Breast epithelium (tissue), 3 donors: Measurements from ENCODE around the gene FAM114A1.

Experiments used
- POLR2AphosphoS5 ChIP-seq, 3 donors: sonication (generic); formaldehyde crosslinking; IDR thresholded peaks; one replicate each; pipeline ENCODE4 v1.6.1; 2017; ENCODE audit warnings: antibody characterized with exemption in 3 of 3
- TF ChIP-seq, protein P1 (sequence below), 3 donors: fragments of 450-650 bp; IDR thresholded peaks; one replicate each; pipeline ENCODE4 v1.5.1; 2016 to 2017; ENCODE audit warnings: antibody characterized with exemption in 3 of 3, mild to moderate bottlenecking in 3 of 3, moderate library complexity in 3 of 3

DNA sequence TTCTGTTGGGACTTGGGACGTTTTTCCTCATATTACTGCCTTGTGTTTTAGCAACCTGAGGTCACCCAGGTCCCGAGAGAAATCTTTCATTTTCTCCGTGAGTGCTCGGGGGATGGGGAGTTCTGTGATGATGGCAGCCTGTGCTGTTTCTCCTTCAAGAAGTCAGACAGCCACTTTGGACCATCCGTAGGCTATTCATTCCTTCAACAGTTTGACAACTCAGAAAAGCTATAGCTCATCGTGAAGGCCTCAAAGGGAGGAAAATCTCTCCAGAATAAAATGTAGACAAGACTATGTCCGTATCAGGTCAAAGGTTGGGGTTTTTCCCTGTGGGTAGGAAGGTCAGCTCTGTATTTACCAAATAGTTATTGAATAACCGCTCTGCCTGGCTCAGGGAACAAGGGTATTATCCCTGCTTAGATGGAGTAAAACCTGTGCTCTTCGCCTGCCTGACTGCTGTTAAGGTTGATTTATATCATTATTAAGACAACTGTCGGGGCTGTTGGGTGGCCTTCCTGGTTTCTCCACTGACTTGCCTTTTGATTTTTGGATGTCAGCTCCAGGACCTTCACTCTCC is 36.6 kb downstream of the FAM114A1 start:
- TF ChIP-seq, protein P1, sequence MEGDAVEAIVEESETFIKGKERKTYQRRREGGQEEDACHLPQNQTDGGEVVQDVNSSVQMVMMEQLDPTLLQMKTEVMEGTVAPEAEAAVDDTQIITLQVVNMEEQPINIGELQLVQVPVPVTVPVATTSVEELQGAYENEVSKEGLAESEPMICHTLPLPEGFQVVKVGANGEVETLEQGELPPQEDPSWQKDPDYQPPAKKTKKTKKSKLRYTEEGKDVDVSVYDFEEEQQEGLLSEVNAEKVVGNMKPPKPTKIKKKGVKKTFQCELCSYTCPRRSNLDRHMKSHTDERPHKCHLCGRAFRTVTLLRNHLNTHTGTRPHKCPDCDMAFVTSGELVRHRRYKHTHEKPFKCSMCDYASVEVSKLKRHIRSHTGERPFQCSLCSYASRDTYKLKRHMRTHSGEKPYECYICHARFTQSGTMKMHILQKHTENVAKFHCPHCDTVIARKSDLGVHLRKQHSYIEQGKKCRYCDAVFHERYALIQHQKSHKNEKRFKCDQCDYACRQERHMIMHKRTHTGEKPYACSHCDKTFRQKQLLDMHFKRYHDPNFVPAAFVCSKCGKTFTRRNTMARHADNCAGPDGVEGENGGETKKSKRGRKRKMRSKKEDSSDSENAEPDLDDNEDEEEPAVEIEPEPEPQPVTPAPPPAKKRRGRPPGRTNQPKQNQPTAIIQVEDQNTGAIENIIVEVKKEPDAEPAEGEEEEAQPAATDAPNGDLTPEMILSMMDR (IDR thresholded peaks at IDR 0.05): no peak
- no peak for TF ChIP-seq POLR2AphosphoS5 (IDR thresholded peaks at IDR 0.05)
